GM23338 (cell line): ENCODE results near the gene ADD3. TPM values are rescaled to one million over a fixed set of nuclear protein-coding genes. Genes with fewer than 3 reads are reported as not detected.

ENCODE experiments used
- ATAC-seq: fragments of 200-7000 bp; cut with Tn5 transposase; 3 replicates; pipeline ENCODE4 v1.9.1; 2020
- DNase-seq: peaks from one replicate; pipeline ENCODE4 v3.0.0-alpha.2; 2015; ENCODE audit warnings: low spot score
- H2AFZ ChIP-seq: fragments of 200-600 bp; sonication (generic); 2 replicates; pipeline ENCODE4 v1.8.0; 2016; ENCODE audit warnings: antibody characterized with exemption, mild to moderate bottlenecking, moderate library complexity
- H3F3A ChIP-seq: fragments of 200-600 bp; sonication (generic); replicated peaks from 2 replicates; pipeline ENCODE4 v1.8.0; 2017; ENCODE audit warnings: antibody characterized with exemption, mixed run types, low read depth
- H3K27ac ChIP-seq: fragments of 200-600 bp; sonication (generic); 2 replicates; pipeline ENCODE4 v1.6.1; 2016; ENCODE audit warnings: low read depth
- H3K27me3 ChIP-seq: fragments of 200-600 bp; sonication (generic); 2 replicates; pipeline ENCODE4 v1.8.0; 2016; ENCODE audit warnings: mild to moderate bottlenecking, mixed run types, moderate library complexity; ENCODE audit not compliant: insufficient read depth
- H3K36me3 ChIP-seq: fragments of 200-600 bp; sonication (generic); 2 replicates; pipeline ENCODE4 v1.8.0; 2016; ENCODE audit warnings: mild to moderate bottlenecking; ENCODE audit not compliant: insufficient read depth
- H3K4me1 ChIP-seq: fragments of 200-600 bp; sonication (generic); 2 replicates; pipeline ENCODE4 v1.8.0; 2016; ENCODE audit warnings: mild to moderate bottlenecking, moderate library complexity; ENCODE audit not compliant: insufficient read depth
- H3K4me2 ChIP-seq: fragments of 200-600 bp; sonication (generic); 2 replicates; pipeline ENCODE4 v1.7.1; 2017; ENCODE audit warnings: mixed run types
- H3K4me3 ChIP-seq: fragments of 200-600 bp; sonication (generic); 2 replicates; pipeline ENCODE4 v1.6.1; 2016; ENCODE audit warnings: mixed run types
- H3K79me2 ChIP-seq: fragments of 200-600 bp; sonication (generic); replicated peaks from 2 replicates; pipeline ENCODE4 v1.8.0; 2017; ENCODE audit warnings: mild to moderate bottlenecking; ENCODE audit not compliant: insufficient read depth
- H3K9me2 ChIP-seq: fragments of 200-600 bp; sonication (generic); 2 replicates; pipeline ENCODE4 v1.8.0; 2017; ENCODE audit not compliant: insufficient read depth
- H4K20me1 ChIP-seq: fragments of 200-600 bp; sonication (generic); replicated peaks from 2 replicates; pipeline ENCODE4 v1.8.0; 2017; ENCODE audit warnings: mild to moderate bottlenecking; ENCODE audit not compliant: insufficient read depth
- H3K27ac Mint-ChIP-seq: 2 replicates; pipeline ENCODE4 v1.8.0; 2020; ENCODE audit warnings: inconsistent platforms, mild to moderate bottlenecking, moderate library complexity, mixed read lengths
- H3K27me3 Mint-ChIP-seq: 3 replicates; pipeline ENCODE4 v1.8.0; 2022; ENCODE audit warnings: low read depth, mild to moderate bottlenecking, moderate library complexity, mixed read lengths, inconsistent platforms; ENCODE audit not compliant: insufficient read depth, poor library complexity
- H3K36me3 Mint-ChIP-seq: 3 replicates; pipeline ENCODE4 v1.8.0; 2021; ENCODE audit warnings: low read depth, mild to moderate bottlenecking, inconsistent platforms, moderate library complexity, mixed read lengths
- H3K4me1 Mint-ChIP-seq: 3 replicates; pipeline ENCODE4 v1.8.0; 2020; ENCODE audit warnings: mild to moderate bottlenecking, inconsistent platforms, mixed read lengths
- H3K4me3 Mint-ChIP-seq: 3 replicates; pipeline ENCODE4 v1.8.0; 2021; ENCODE audit warnings: moderate library complexity, mild to moderate bottlenecking, inconsistent platforms, mixed read lengths
- H3K9me3 Mint-ChIP-seq: 3 replicates; pipeline ENCODE4 v1.8.0; 2020; ENCODE audit warnings: moderate library complexity, mild to moderate bottlenecking, inconsistent platforms, mixed read lengths
- CREB1 ChIP-seq: fragments of 250-450 bp; sonication (Bioruptor Pico); IDR thresholded peaks from 2 replicates; pipeline ENCODE4 v1.5.0; 2020; ENCODE audit warnings: low read depth, mild to moderate bottlenecking, moderate library complexity
- EZH2 ChIP-seq: fragments of 200-600 bp; sonication (generic); IDR thresholded peaks from one replicate; pipeline ENCODE4 v1.8.0; 2017; ENCODE audit warnings: antibody characterized with exemption, mild to moderate bottlenecking, low read depth; ENCODE audit not compliant: unreplicated experiment
- EZH2phosphoT487 ChIP-seq: fragments of 200-600 bp; sonication (generic); IDR thresholded peaks from one replicate; pipeline ENCODE4 v1.8.1; 2018; ENCODE audit warnings: antibody characterized with exemption; ENCODE audit not compliant: unreplicated experiment
- NANOG ChIP-seq: IDR thresholded peaks from 2 replicates; pipeline ENCODE4 v1.6.1; 2016; ENCODE audit warnings: antibody characterized with exemption, borderline replicate concordance
- POLR2AphosphoS5 ChIP-seq: IDR thresholded peaks from 2 replicates; pipeline ENCODE4 v1.6.1; 2016; ENCODE audit warnings: antibody characterized with exemption, low read depth
- STAT1 ChIP-seq: IDR thresholded peaks from one replicate; pipeline ENCODE4 v1.6.1; 2016; ENCODE audit warnings: antibody characterized with exemption; ENCODE audit not compliant: unreplicated experiment
- ZNF331 ChIP-seq: fragments of 250-450 bp; sonication (Bioruptor Pico); IDR thresholded peaks from 2 replicates; pipeline ENCODE4 v1.5.0; 2020; ENCODE audit warnings: low read depth, mild to moderate bottlenecking, moderate library complexity
- ZNF462 ChIP-seq: fragments of 250-450 bp; sonication (Bioruptor Pico); IDR thresholded peaks from 2 replicates; pipeline ENCODE4 v1.5.0; 2020; ENCODE audit warnings: mild to moderate bottlenecking, moderate library complexity
- polyA plus RNA-seq: library from polyadenylated mRNA; unstranded; fragments of >200 nt; fragmentation: Nextera tagmentation; extraction: Ambion mirVana; gene quantifications from 2 replicates; pipeline ENCODE4 v1.2.1, GENCODE V29; 2016
- total RNA-seq: library from RNA; depleted of rRNA; stranded (reverse); fragments of >200 nt; shearing (Covaris generic); gene quantifications from 2 replicates; pipeline ENCODE4 v1.2.3, GENCODE V29; 2014
- TF ChIP-seq, protein P1 (sequence below): IDR thresholded peaks from 2 replicates; pipeline ENCODE4 v1.6.1; 2016; ENCODE audit warnings: antibody characterized with exemption
- TF ChIP-seq, protein P2 (sequence below): IDR thresholded peaks from one replicate; pipeline ENCODE4 v1.6.1; 2018; ENCODE audit warnings: antibody characterized with exemption; ENCODE audit not compliant: unreplicated experiment

The ADD3 gene
- total and polyA plus RNA-seq, 2 experiments from 2014 or later: 68.5 to 767 TPM

GRCh38 chr10:110088367-110089104 lies 80.8 kb downstream of the ADD3 start:
- Histone ChIP-seq H2AFZ (no peak overlapping the region), H3K27ac (no peak overlapping the region), H3K4me2 (no peak overlapping the region), H3K4me3 (no peak overlapping the region), H3K79me2 (peaks cover 34% of the 10 kb centered on the region; the same call in 1 of the 2 replicates), H3K9me2 (no peaks in the 10 kb centered on the region), H3F3A (no peaks in the 10 kb centered on the region), H3K36me3 (no peaks in the 10 kb centered on the region), H3K27me3 (no peaks in the 10 kb centered on the region), H3K4me1 (peaks cover 8% of the 10 kb centered on the region), H4K20me1 (no peaks in the 10 kb centered on the region; the same call in 1 of the 2 replicates)
- ATAC-seq: no peak
- no peak overlapping the region for H3K27ac Mint-ChIP-seq
- H3K4me3 Mint-ChIP-seq: no peak overlapping the region
- H3K9me3 Mint-ChIP-seq: no peaks in the 10 kb centered on the region
- peaks cover 20% of the 10 kb centered on the region for H3K4me1 Mint-ChIP-seq
- no peak for DNase-seq
- no peaks in the 10 kb centered on the region for H3K27me3 Mint-ChIP-seq
- H3K36me3 Mint-ChIP-seq: no peaks in the 10 kb centered on the region; the same call in 2 of the 3 replicates
- TF ChIP-seq EZH2: no peak
- no peak for TF ChIP-seq ZNF331 (CRISPR knock-in tag)
- TF ChIP-seq STAT1: no peak
- TF ChIP-seq POLR2AphosphoS5: no peak

DNA sequence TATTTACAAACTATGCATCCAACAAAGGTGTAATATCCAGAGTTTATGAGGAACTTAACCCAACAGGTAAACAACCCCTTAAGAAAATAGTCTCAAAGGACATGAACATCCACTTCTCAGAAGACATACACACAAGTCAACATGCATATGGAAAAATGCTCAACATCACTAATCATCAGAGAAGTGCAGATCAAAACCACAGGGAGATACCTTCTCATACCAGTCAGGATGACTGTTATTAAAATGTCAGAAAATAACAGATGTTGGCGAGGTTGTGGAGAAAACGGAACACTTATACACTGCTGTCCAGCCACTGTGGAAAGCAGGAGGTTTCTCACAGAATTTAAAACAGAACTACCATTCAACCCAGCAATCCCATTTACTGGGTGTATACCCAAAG lies 84.0 kb downstream of the ADD3 start:
- Histone ChIP-seq H3K36me3 (no peaks in the 10 kb centered on the region), H3K4me3 (no peak overlapping the region), H3K4me2 (no peak overlapping the region), H4K20me1 (peaks cover 10% of the 10 kb centered on the region; the same call in 1 of the 2 replicates), H3K79me2 (peaks cover 30% of the 10 kb centered on the region), H3K27me3 (no peaks in the 10 kb centered on the region), H3K9me2 (no peaks in the 10 kb centered on the region), H3F3A (no peaks in the 10 kb centered on the region), H3K27ac (no peak overlapping the region), H3K4me1 (no peaks in the 10 kb centered on the region), H2AFZ (no peak overlapping the region)
- Mint-ChIP-seq H3K27ac (no peak overlapping the region), H3K4me1 (peaks cover 2% of the 10 kb centered on the region; the same call in 1 of the 3 replicates), H3K4me3 (no peak overlapping the region), H3K27me3 (no peaks in the 10 kb centered on the region), H3K9me3 (no peaks in the 10 kb centered on the region), H3K36me3 (no peaks in the 10 kb centered on the region)
- ATAC-seq (no peak), DNase-seq (no peak)
- TF ChIP-seq ZNF462: no peak
- no peak for TF ChIP-seq ZNF331 (CRISPR knock-in tag)
- TF ChIP-seq, protein P1, sequence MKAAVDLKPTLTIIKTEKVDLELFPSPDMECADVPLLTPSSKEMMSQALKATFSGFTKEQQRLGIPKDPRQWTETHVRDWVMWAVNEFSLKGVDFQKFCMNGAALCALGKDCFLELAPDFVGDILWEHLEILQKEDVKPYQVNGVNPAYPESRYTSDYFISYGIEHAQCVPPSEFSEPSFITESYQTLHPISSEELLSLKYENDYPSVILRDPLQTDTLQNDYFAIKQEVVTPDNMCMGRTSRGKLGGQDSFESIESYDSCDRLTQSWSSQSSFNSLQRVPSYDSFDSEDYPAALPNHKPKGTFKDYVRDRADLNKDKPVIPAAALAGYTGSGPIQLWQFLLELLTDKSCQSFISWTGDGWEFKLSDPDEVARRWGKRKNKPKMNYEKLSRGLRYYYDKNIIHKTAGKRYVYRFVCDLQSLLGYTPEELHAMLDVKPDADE: no peak
- no peak for TF ChIP-seq STAT1
- TF ChIP-seq, protein P2, sequence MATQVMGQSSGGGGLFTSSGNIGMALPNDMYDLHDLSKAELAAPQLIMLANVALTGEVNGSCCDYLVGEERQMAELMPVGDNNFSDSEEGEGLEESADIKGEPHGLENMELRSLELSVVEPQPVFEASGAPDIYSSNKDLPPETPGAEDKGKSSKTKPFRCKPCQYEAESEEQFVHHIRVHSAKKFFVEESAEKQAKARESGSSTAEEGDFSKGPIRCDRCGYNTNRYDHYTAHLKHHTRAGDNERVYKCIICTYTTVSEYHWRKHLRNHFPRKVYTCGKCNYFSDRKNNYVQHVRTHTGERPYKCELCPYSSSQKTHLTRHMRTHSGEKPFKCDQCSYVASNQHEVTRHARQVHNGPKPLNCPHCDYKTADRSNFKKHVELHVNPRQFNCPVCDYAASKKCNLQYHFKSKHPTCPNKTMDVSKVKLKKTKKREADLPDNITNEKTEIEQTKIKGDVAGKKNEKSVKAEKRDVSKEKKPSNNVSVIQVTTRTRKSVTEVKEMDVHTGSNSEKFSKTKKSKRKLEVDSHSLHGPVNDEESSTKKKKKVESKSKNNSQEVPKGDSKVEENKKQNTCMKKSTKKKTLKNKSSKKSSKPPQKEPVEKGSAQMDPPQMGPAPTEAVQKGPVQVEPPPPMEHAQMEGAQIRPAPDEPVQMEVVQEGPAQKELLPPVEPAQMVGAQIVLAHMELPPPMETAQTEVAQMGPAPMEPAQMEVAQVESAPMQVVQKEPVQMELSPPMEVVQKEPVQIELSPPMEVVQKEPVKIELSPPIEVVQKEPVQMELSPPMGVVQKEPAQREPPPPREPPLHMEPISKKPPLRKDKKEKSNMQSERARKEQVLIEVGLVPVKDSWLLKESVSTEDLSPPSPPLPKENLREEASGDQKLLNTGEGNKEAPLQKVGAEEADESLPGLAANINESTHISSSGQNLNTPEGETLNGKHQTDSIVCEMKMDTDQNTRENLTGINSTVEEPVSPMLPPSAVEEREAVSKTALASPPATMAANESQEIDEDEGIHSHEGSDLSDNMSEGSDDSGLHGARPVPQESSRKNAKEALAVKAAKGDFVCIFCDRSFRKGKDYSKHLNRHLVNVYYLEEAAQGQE: no peak
- TF ChIP-seq EZH2phosphoT487: no peak
- TF ChIP-seq NANOG: no peak
- no peak for TF ChIP-seq CREB1 (CRISPR knock-in tag)
- no peak for TF ChIP-seq EZH2
